SK-N-SH (cell line): ENCODE results near the gene ACP6. TPM values are rescaled to one million over a fixed set of nuclear protein-coding genes. Genes with fewer than 3 reads are reported as not detected.

Source experiments
- CTCF ChIA-PET: fragments of 300-600, 350-600 bp; formaldehyde crosslinking; extraction: SDS; loops from one replicate; lab custom pipeline; 2021; lab: Yijun Ruan, JAX
- POLR2A ChIA-PET: fragments of 350-600 bp; sonication (Branson Sonifier 250); formaldehyde crosslinking; extraction: SDS; loops from one replicate; lab custom pipeline; 2020; ENCODE audit warnings: antibody characterized with exemption, inconsistent platforms; lab: Yijun Ruan, JAX
- DNase-seq: peaks from one replicate; pipeline ENCODE4 v3.0.0; 2012
- H2AFZ ChIP-seq: fragments of 200-600 bp; sonication (generic); 2 replicates; pipeline ENCODE4 v1.8.1; 2016; ENCODE audit warnings: antibody characterized with exemption, mild to moderate bottlenecking, low read depth
- H3F3A ChIP-seq: fragments of 200-600 bp; sonication (generic); replicated peaks from 2 replicates; pipeline ENCODE3; 2016; ENCODE audit warnings: antibody characterized with exemption, mild to moderate bottlenecking; ENCODE audit not compliant: insufficient read depth
- H3K27ac ChIP-seq, 2 experiments: fragments of 200-500 bp in 1 of 2; fragments of 200-600 bp in 1 of 2; sonication (Bioruptor generic) in 1 of 2; sonication (generic), shearing (Covaris generic) in 1 of 2; 2 replicates each; pipeline versions ENCODE4 v1.5.1 to v1.6.1; 2014 to 2016; ENCODE audit warnings: low read depth in 2 of 2, inconsistent platforms in 1 of 2, low read length in 1 of 2, mild to moderate bottlenecking in 1 of 2, mixed read lengths in 1 of 2
- H3K27me3 ChIP-seq: fragments of 200-600 bp; sonication (generic), shearing (Covaris generic); 2 replicates; pipeline ENCODE4 v1.6.1; 2016; ENCODE audit warnings: mixed run types; ENCODE audit not compliant: insufficient read depth
- H3K36me3 ChIP-seq, 2 experiments: fragments of 200-500 bp in 1 of 2; fragments of 200-600 bp in 1 of 2; sonication (Bioruptor generic) in 1 of 2; sonication (generic) in 1 of 2; replicated peaks in 1 of 2; 2 replicates each; pipeline versions ENCODE3 to v1.5.1; 2014 to 2016; ENCODE audit warnings: low read length in 1 of 2, mild to moderate bottlenecking in 1 of 2; ENCODE audit not compliant: insufficient read depth in 2 of 2, control insufficient read depth in 1 of 2
- H3K4me1 ChIP-seq, 2 experiments: fragments of 200-500 bp in 1 of 2; fragments of 200-600 bp in 1 of 2; sonication (Bioruptor generic) in 1 of 2; sonication (generic), shearing (Covaris generic) in 1 of 2; 2 replicates each; pipeline versions ENCODE4 v1.5.1 to v1.6.1; 2014 to 2016; ENCODE audit warnings: low read depth in 1 of 2, low read length in 1 of 2, mixed run types in 1 of 2; ENCODE audit not compliant: insufficient read depth in 2 of 2, control insufficient read depth in 1 of 2
- H3K4me2 ChIP-seq: fragments of 200-600 bp; sonication (generic), shearing (Covaris generic); 2 replicates; pipeline ENCODE4 v1.6.1; 2017; ENCODE audit warnings: mixed run types
- H3K4me3 ChIP-seq, 2 experiments: fragments of 200-500 bp in 1 of 2; fragments of 200-600 bp in 1 of 2; sonication (Bioruptor generic) in 1 of 2; sonication (generic), shearing (Covaris generic) in 1 of 2; 2 replicates each; pipeline versions ENCODE4 v1.5.1 to v1.8.1; 2014 to 2016; ENCODE audit warnings: low read depth in 2 of 2, inconsistent platforms in 1 of 2, low read length in 1 of 2, mild to moderate bottlenecking in 1 of 2, mixed read lengths in 1 of 2, moderate library complexity in 1 of 2
- H3K79me2 ChIP-seq: fragments of 200-600 bp; sonication (generic); 2 replicates; pipeline ENCODE4 v1.8.1; 2017; ENCODE audit warnings: mild to moderate bottlenecking; ENCODE audit not compliant: insufficient read depth
- H3K9ac ChIP-seq: fragments of 200-600 bp; sonication (generic); 2 replicates; pipeline ENCODE4 v1.6.1; 2017; ENCODE audit warnings: mixed run types
- H3K9me2 ChIP-seq: fragments of 200-600 bp; sonication (generic); 2 replicates; pipeline ENCODE4 v1.6.1; 2017; ENCODE audit warnings: mixed run types
- H3K9me3 ChIP-seq: fragments of 200-600 bp; sonication (generic); 2 replicates; pipeline ENCODE4 v1.6.1; 2017; ENCODE audit warnings: mixed run types, mild to moderate bottlenecking, moderate library complexity
- H4K20me1 ChIP-seq: fragments of 200-600 bp; sonication (generic); 2 replicates; pipeline ENCODE4 v1.6.1; 2017; ENCODE audit warnings: mild to moderate bottlenecking, mixed run types; ENCODE audit not compliant: insufficient read depth
- CTCF ChIP-seq: fragments of 200-600 bp; sonication (generic); IDR thresholded peaks from 2 replicates; pipeline ENCODE4 v1.6.1; 2017; ENCODE audit warnings: antibody characterized with exemption, mild to moderate bottlenecking, moderate library complexity
- ELF1 ChIP-seq: IDR thresholded peaks from 2 replicates; pipeline ENCODE4 v1.4.0; 2012
- GATA2 ChIP-seq: sonication (generic); formaldehyde crosslinking; IDR thresholded peaks from 2 replicates; pipeline ENCODE4 v1.5.0; 2020; ENCODE audit warnings: mild to moderate bottlenecking, missing genetic modification reagents
- JUND ChIP-seq: IDR thresholded peaks from 2 replicates; pipeline ENCODE4 v1.4.0; 2012
- MEF2A ChIP-seq: IDR thresholded peaks from 2 replicates; pipeline ENCODE4 v1.4.0; 2012; ENCODE audit warnings: low read depth, borderline replicate concordance
- POLR2AphosphoS5 ChIP-seq: IDR thresholded peaks from 2 replicates; pipeline ENCODE4 v1.6.1; 2012; ENCODE audit warnings: low read depth, low read length
- RAD21 ChIP-seq: IDR thresholded peaks from 2 replicates; pipeline ENCODE4 v1.6.1; 2012; ENCODE audit warnings: mild to moderate bottlenecking, low read length
- SMC3 ChIP-seq: IDR thresholded peaks from 2 replicates; pipeline ENCODE4 v1.6.1; 2012; ENCODE audit warnings: low read depth, low read length, improper control_type of control experiment
- TAF1 ChIP-seq: IDR thresholded peaks from 2 replicates; pipeline ENCODE4 v1.6.1; 2012; ENCODE audit warnings: low read depth, mild to moderate bottlenecking, low read length, moderate library complexity, borderline replicate concordance
- TEAD4 ChIP-seq: IDR thresholded peaks from 2 replicates; pipeline ENCODE4 v1.4.0; 2012; ENCODE audit warnings: mild to moderate bottlenecking, borderline replicate concordance; ENCODE audit not compliant: insufficient read depth
- WGBS: methylation state at CpG from one replicate; pipeline ENCODE4 v1.1.6; 2017; ENCODE audit warnings: low lambda C conversion rate; 5-methylcytosine and 5-hydroxymethylcytosine counted together
- polyA plus RNA-seq, 3 experiments: library from polyadenylated mRNA; depleted of rRNA; stranded (reverse); fragments of >200 nt; gene quantifications; 2 replicates each; pipeline ENCODE4 v1.2.3, GENCODE V29; 2012

The ACP6 gene
- polyA plus RNA-seq, 1 of the 3 experiments (the other 2 are of a cell fraction), result 10.9 TPM

GRCh38 chr1:147641695-147642592 is 28.4 kb downstream of the ACP6 start (continued):
- no peak for TF ChIP-seq ELF1

GRCh38 chr1:147641291-147641690 is 29.0 kb downstream of the ACP6 start:
- ChIA-PET POLR2A (no interaction called here), CTCF (interaction anchor here (0.7 to 4.3 kb wide), 19 partner anchors 8 to 252 kb away, joined by 3 to 34 read pairs (median 4); no protein-coding TSS in a partner anchor)
- Histone ChIP-seq H3F3A (no peaks in the 10 kb centered on the region), H3K9me3 (no peaks in the 10 kb centered on the region), H3K9ac (no peak overlapping the region), H3K4me1 (no peaks in the 10 kb centered on the region; a peak in 1 of 4 replicates), H4K20me1 (no peaks in the 10 kb centered on the region), H3K36me3 (peaks cover 0 to 14% of the 10 kb centered on the region in 2 experiments), H3K27me3 (no peaks in the 10 kb centered on the region), H3K4me3 (no peak overlapping the region), H3K9me2 (no peaks in the 10 kb centered on the region), H3K79me2 (no peaks in the 10 kb centered on the region), H3K27ac (no peak overlapping the region), H3K4me2 (no peak overlapping the region), H2AFZ (no peak overlapping the region)
- DNase-seq, result no peak
- 50% methylated on average over 2 of the region's 8 CpGs for WGBS
- no peak for TF ChIP-seq POLR2AphosphoS5

- Histone ChIP-seq H3K79me2 (no peaks in the 10 kb centered on the region), H3K9me3 (no peaks in the 10 kb centered on the region), H3F3A (no peaks in the 10 kb centered on the region), H3K4me2 (no peak overlapping the region), H3K27ac (no peak overlapping the region), H3K4me3 (no peak overlapping the region), H3K9me2 (no peaks in the 10 kb centered on the region), H3K4me1 (no peaks in the 10 kb centered on the region; a peak in 1 of 4 replicates), H3K36me3 (peaks cover 0 to 13% of the 10 kb centered on the region in 2 experiments), H4K20me1 (no peaks in the 10 kb centered on the region), H3K9ac (no peak overlapping the region), H3K27me3 (no peaks in the 10 kb centered on the region), H2AFZ (no peak overlapping the region)
- TF ChIP-seq CTCF (peak; percentile 77), TEAD4 (no peak), JUND (no peak), SMC3 (peak; percentile 62), TAF1 (no peak), GATA2 (no peak), RAD21 (peak; percentile 41), MEF2A (no peak)
- WGBS, result 68% methylated on average over 3 of the region's 9 CpGs
- DNase-seq, result peak; percentile 68
- ChIA-PET CTCF (interaction anchor here (0.7 to 4.3 kb wide), 18 partner anchors 9 to 252 kb away, joined by 3 to 34 read pairs (median 4); no protein-coding TSS in a partner anchor), POLR2A (no interaction called here)
Measured at GRCh38 chr1:147640553-147641165, 29.7 kb downstream of the ACP6 start.
